NCI-H526 treated with DMSO at 0.1 percent for 48 hours (cell line): ENCODE measurements around the gene BCAM.
"Not testable (repeated sequence)": the region's sequence is repeated elsewhere in the genome, so short reads cannot be mapped to it uniquely, and the experiment has no call there.

Experiments
- DNase-seq: peaks from one replicate; lab custom pipeline; 2025; lab: John Stamatoyannopoulos, UW

The BCAM gene, protein sequence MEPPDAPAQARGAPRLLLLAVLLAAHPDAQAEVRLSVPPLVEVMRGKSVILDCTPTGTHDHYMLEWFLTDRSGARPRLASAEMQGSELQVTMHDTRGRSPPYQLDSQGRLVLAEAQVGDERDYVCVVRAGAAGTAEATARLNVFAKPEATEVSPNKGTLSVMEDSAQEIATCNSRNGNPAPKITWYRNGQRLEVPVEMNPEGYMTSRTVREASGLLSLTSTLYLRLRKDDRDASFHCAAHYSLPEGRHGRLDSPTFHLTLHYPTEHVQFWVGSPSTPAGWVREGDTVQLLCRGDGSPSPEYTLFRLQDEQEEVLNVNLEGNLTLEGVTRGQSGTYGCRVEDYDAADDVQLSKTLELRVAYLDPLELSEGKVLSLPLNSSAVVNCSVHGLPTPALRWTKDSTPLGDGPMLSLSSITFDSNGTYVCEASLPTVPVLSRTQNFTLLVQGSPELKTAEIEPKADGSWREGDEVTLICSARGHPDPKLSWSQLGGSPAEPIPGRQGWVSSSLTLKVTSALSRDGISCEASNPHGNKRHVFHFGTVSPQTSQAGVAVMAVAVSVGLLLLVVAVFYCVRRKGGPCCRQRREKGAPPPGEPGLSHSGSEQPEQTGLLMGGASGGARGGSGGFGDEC

DNA sequence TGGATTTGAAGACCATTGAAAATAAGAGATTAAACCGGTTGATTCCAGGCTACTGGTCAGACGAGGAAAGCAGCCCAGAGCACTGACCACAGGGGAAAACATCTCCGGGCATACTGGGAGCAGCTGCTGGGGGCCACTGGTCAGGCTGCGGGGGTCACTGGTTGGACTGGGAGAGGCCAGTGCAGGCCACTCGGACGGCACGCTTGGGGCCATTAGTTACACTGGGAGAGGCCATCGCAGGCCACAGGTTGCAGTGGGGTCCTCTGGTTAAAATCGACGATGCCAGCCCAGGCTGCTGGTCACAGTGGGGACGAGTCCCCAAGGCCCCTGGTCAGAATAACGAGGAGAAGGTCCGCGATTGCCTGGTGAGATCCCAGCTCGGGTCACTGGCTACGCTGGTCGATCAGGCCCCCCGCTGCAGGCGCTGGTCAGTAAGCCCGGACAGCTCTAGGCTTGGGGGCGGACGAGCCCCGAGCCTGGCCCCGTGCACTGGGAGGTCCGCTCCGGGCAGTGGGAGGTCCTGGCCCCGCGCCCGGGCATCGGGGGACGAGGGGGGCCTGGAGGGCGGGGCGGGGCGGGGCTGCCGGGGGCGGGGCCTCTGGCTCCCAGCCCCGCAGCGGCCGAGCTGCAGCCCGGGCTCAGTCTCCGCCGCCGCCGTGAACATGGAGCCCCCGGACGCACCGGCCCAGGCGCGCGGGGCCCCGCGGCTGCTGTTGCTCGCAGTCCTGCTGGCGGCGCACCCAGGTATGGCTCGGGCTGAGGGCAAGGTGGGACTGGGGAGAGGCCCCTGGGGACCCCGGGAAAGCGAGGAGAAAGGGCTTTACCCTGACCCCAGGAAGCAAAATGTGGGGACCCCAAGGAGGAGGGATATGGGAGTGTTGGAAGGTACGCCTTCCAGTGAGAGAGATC, at the start of gene BCAM:
BCAM (plus strand) TSS at position 641 of the 909 bp plus-strand sequence; CDS start at position 663, 22 bp downstream.
- no peak for DNase-seq

DNA sequence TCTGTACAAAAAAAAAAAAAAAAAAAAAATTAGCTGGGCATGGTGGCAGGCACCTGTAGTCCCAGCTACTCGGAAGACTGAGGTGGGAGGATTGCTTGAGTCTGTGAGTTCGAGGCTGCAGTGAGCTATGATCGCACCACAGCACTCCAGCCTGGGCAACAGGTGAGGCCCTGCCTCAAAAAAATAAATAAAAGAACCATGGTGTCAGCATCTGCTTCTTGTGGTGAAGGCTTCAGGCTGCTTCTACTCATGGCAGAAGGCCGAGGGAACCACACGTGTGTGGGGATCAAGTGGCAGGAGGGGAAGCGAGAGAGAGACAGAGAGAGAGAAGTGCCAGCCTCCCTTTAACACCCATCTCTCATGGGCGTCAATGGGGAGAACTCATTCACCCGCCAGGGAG, 46.9 kb upstream of the BCAM start:
- DNase-seq = no peak

DNA sequence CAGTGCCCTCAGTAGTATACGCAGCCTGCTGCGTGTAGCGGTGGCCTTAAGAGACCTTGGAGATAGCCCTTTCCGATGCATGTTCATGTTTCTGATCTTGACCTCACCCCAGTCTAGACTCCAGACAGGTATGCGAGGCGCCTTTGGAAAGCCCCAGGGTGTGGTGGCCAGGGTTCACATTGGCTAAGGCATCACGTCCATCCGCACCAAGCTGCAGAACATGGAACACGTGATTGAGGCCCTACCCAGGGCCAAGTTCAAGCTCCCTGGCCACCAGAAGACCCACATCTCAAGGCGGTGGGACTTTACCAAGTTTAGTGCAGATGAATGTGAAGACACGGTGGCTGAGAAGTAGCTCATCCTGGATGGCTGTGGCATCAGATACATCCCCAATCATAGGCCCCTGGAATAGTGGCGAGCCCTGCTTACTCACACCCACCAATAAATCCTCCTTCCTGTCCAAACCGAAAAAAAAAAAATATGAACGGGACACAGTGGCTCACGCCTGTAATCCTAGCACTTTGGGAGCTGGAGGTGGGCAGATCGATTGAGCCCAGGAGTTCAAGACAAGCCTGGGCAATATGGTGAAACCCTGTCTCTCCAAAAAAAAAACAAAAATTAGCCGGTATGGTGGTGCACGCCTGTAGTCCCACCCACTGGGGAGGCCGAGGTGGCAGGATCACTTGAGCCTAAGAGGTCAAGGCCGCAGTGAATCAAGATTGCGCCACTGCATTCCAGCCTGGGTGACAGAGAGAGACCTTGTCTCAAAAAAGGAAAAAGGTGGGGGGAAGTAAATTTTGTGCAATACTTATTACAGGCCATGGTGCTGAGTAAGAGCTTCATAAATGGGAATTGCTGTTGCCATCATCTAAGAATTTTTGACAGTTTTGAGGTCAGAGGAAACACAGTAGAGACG, 43.6 kb upstream of the BCAM start:
- no peak for DNase-seq

DNA sequence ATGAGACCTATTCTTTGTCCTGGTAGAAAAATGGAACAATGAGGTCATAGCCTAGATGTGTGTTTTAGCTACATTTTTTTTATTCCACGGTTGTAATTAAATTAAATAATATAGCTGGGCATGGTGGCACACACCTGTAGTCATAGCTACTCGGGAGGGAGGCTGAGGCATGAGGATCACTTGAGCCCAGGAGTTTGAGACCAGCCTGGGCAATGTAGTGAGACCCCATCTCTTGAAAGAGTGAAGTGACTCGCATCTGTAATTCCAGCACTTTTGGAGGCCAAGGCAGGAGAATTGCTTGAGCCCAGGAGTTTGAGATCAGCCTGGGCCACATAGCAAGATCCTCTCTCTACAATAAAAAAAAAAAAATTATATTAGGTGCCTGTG, 43.0 kb upstream of the BCAM start:
- no peak for DNase-seq

DNA sequence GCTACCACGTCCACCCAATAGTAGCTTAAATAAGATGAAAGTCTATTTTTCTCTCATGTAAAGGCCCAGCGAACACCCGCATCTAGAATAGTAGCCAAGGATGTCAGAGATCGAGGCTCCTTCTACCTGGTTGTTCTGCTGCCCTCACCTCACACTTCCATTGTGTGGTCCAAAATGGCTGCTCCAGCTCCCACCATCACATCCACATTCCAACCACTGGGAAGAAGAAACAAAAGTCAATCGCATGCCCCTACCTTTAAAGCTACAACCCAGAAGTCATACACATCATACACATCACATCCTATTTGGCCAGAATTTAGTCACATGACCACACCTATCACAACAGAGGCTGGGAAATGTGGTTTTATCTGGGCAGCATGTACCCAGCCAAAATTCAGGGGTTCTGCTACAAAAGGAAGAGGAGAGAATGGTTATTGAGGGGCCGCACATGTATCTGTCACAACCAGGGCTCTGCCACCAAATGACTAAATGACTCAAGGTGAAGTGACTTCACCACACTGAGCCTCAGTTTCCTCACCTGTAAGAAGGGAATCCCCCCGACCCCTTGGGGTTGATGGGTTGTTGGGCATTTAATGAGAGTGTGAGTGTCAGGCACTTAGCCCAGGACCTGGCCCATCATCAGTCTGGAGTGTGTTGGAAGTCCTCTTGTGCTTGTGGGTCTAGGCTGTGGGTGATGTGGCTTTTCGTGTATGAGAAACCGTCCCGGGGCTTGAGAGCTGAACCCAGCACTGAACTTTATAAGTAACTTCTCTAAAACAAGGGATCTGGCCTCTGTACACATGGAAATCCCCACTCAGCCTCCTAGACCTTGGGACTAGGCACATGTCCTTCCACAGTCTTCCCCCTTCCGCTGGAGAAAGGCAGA, 41.4 kb upstream of the BCAM start:
- no peak for DNase-seq

DNA sequence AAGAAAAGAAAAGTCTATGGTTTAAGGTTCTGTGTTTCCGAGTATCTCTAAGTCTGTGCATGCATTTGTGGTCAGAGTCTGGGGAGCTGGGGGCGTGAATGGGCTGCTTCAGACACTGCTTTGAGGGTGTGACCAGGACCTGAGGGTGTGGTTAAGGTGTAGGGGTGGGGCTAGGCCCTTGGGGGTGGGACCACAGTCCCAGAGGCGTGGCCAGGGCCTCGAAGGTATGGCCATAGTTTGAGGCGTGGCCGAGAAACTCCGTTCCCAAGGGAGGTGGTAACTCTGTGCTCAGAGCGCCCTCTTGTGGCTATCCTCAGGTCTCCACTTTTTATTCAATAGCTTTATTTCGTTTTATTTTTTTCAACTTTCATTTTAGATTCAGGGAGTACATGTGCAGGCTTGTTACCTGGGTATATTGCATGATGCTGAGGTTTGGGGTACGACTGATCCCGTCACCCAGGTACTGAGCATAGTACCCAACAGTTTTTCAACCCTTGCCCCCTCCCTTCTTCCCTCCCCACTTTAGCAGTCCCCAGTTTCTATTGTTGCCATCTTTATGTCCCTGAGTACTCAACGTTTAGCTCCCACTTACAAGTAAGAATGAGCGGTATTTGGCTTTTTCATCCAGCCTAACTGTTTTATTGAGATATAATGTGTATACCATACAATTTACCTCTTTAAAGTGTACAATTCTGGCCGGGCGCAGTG, 38.2 kb upstream of the BCAM start:
- DNase-seq = peak; percentile 83

DNA sequence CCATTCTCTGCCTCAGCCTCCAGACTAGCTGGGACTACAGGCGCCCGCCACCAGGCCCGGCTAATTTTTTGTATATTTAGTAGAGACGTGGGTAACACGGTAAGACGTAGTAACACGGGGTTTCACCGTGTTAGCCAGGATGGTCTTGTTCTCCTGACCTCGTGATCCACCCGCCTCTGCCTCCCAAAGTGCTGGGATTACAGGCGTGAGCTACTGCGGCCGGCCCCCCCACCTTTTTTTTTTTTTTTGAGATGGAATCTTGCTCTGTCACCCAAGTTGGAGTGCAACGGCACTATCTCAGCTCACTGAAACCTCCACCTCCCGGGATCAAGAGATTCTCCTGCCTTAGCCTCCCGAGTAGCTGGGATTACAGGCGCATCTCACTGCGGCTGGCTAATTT, 36.8 kb upstream of the BCAM start:
- not testable (repeated sequence) for DNase-seq

DNA sequence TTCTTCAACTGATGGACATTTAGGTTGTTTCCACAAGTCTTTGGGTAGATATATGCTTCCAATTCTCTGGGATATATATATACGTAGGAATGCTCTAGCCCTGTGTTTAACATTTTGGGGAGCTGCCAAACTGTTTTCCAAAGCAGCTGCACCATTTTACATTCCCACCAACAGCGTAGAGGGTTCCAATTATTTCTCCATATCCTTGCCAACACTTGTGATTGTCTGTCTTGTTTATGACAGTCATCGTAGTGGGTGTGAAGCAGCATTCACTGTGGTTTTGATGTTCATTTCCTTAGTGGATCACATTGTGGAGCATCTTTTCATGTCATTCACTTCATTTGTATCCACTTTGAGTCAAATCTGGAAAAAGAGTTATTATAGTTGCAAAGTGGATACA, 35.9 kb upstream of the BCAM start:
- DNase-seq = no peak

DNA sequence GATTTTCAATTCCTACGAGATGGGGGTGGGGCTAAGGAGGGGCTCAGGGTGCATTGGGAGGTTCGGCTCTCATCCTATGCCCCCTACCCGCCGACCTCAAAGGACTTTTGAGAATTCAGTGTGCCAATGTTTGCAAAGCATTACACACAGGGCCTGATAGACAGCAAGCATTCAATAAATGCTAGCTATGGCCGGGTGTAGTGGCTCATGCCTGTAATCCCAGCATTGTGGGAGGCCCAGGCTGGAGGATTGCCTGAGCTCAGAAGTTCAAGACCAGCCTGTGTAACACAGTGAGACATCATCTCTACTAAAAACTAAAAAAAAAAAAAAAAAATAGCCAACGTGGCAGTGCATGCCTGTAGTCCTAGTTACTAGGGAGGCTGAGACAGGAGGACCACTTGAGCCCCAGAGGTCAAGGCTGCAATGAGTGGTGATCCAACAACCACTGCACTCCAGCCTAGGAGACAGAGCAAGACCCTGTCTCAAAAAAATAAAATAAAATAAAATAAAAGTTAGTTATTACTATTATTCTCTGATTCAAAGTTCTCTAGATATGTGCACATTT, 33.1 kb upstream of the BCAM start:
- DNase-seq = no peak

DNA sequence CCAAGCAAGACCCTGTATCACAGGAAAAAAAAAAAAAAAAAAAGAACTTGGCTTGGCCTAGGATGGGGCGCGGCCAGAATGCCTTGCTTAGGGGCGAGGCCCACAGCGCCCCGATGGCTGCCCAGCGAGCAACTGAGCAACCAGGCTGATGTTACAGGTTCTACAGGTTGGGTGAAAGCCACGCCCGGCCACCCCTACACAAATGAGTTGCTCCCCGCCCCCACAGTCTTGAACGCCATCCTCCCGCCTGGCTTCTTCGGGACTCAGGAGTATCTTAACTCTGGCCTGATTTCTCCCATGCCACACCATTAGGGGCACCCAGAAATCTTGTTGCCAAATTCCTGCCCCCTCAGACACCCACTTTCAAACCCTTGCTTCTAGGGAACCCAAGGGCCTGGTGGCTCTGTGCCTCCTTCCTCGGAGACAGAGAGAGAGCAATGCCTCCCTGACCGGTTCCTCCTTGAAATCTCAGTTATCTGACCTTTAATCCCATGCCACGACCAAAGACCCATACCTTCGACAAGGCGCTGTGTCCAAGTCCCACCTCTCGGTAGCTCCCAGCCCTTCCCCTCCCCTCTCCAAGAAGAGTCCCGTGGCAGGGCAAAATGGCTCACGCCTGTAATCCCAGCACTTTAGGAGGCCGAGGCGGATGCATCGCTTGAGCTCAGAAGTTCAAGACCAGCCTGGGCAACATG, 32.4 kb upstream of the BCAM start:
- no peak for DNase-seq

DNA sequence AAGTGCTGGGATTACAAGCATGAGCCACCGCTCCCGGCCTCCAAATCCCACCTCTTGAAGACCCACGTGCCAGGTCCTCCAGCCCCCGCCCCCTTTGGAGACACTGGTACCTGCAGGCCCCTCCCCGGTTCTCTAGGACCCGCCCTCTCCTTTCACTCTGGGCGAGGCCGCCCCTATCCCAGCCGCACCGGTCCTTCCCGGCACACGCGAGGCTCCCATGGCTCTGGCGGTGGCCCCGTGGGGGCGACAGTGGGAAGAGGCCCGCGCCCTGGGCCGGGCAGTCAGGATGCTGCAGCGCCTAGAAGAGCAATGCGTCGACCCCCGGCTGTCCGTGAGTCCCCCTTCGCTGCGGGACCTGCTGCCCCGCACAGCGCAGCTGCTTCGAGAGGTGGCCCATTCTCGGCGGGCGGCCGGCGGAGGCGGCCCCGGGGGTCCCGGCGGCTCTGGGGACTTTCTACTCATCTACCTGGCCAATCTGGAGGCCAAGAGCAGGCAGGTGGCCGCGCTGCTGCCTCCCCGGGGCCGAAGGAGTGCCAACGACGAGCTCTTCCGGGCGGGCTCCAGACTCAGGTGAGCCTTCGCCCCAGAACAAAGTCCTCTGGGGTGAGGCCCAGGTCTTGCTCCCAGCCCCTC, 31.1 kb upstream of the BCAM start, which contains the start of gene CBLC:
CBLC (plus strand) TSS at position 176 of the 633 bp plus-strand sequence; CDS start at position 218, 42 bp downstream.
- DNase-seq = peak; percentile 71

DNA sequence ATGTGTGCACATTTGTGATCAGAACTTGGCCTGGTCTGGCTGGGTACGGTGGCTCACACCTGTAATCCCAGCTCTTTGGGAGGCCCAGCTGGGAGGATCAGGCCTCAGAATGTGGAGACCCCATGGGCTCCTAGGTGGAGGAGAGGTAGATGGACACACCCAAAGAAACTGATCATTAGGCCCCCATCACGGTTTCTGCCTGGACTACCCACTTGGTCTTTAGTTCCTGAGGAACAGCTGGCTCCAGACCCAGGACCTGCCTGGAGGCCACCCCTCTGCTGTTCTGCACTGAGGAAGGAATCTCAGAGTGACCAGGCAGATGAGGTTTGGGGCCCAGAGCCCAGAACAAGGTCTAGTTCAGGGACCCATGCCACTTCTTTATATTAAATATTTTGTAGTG, 29.8 kb upstream of the BCAM start:
- DNase-seq = no peak

DNA sequence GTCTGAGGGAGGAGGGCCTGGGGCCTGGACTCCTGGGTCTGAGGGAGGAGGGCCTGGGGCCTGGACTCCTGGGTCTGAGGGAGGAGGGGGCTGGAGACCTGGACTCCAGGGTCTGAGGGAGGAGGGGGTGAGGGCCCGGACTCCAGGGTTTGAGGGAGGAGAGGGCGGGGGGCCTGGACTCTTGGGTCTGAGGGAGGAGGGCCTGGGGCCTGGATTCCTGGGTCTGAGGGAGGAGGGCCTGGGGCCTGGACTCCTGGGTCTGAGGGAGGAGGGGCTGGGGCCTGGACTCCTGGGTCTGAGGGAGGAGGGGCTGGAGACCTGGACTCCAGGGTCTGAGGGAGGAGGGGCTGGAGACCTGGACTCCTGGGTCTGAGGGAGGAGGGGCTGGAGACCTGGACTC, 27.2 kb upstream of the BCAM start:
- DNase-seq = not testable (repeated sequence)

DNA sequence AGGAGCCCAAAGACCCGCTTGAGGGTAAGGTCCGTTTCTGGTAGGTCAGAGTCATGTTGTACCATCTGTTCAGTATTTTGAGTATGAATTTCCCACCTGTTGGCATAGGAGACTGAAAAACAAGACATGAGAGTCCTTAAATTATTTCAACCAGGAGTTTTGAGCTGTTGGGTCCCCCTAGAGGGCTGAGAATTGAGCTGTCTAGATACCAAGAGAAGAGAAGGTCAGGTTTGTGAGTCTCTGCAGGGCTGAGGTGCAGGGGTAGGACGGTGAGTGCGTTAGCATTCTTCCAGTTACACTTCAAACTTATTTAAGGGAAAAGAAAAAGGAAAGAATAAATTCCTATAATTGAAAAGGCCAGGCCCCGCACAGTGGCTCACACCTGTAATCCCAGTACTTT, 26.2 kb upstream of the BCAM start:
- no peak for DNase-seq

DNA sequence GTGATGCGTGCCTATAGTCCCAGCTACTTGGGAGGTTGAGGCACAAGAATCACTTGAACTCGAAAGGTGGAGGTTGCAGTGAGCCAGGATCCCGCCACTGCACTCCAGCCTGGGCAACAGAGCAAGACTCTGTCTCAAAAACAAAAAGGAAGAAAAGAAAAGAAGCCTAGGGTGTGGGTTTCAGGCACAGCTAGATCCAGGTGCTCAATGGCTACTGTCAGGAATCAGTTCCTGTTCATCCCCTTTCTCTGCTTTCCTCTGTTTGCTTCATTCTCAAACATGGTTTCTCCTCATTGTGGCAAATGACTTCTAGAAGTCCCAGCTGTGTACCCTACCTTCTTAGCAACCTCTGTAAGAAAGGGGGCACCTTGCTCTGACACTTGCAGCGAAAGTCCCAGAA, 25.4 kb upstream of the BCAM start:
- DNase-seq = no peak

DNA sequence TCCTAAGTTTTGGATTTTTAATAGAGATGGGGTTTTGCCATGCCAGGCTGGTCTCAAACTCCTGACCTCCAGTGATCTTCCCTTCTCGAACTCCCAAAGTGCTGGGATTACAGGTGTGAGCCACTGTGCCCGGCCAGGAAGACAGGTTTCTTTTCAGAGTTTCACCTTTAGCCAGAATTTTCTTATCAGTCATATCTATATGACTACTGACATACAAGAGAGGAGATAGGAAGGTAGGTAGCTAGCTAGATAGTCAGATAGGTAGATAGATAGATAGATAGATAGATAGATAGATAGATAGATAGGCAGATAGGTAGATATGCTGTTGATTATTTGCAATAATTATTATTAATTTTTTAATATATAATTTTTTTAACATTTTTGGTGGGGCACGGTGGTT, 23.6 kb upstream of the BCAM start:
- no peak for DNase-seq

DNA sequence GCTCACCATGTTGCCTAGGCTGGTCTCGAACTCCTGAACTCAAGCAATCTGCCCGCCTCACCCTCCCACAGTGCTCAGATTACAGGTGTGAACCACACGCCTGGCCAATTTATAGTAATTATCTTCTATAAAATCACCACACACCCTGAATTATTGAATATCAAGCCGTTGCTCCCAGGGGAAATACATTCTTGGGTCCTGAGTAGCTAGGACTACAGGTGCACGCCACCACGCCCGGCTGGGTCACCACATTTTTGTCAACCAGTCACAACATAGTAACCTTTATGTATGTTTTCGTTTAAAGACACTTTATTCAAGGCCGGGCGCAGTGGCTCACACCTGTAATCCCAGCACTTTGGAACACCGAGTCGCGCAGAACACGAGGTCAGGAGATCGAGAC, 22.9 kb upstream of the BCAM start:
- DNase-seq = no peak

DNA sequence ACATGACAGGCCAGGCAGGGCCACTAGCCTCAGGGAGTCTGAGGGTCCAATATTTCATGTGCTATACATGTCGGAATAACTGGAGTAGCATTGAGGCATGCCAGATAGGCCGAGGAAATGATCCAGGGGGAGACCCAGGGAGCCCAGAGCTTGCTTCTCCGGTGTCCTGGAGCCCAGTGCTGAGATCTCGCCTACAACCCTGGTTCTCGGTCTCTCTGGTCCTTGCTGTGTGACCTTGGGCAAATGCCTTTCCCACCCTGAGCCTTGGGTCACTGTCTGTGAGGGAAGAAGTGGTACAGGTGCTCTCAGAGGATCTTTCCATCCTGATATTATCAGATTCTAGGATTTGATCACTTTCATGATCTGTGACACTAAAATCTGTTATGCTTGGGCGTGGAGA, 19.9 kb upstream of the BCAM start:
- no peak for DNase-seq
